IMR-90 (cell line): ENCODE results near the gene SEPTIN10. TPM values are rescaled to one million over a fixed set of nuclear protein-coding genes. Genes with fewer than 3 reads are reported as not detected.

Experiments
- ATAC-seq: fragments of 200-7000 bp; cut with Tn5 transposase; 2 replicates; pipeline ENCODE4 v1.9.1; 2020; ENCODE audit warnings: low read depth, mild to moderate bottlenecking, moderate library complexity
- BruUV-seq: library from RNA; stranded (reverse); fragments of 400-500 nt; replicated peaks from 2 replicates; lab custom pipeline; 2021; lab: Mats Ljungman, UMichigan
- CTCF ChIA-PET: fragments of 300-600 bp; formaldehyde crosslinking; extraction: SDS; loops from one replicate; lab custom pipeline; 2021; ENCODE audit warnings: antibody characterized with exemption; lab: Yijun Ruan, JAX
- POLR2A ChIA-PET: fragments of 300-600 bp; sonication (Branson Sonifier 250); formaldehyde crosslinking; loops from one replicate; lab custom pipeline; 2022; ENCODE audit warnings: antibody characterized with exemption; ENCODE audit not compliant: unreplicated experiment; lab: Charles Lee
- DNase-seq: peaks from one replicate; pipeline ENCODE4 v3.0.0; 2013
- H2AFZ ChIP-seq: replicated peaks from 2 replicates; pipeline ENCODE3; 2013; ENCODE audit warnings: low read length, mild to moderate bottlenecking; ENCODE audit not compliant: poor library complexity
- H2AK5ac ChIP-seq: 2 replicates; pipeline ENCODE4 v1.6.1; 2013; ENCODE audit warnings: low read depth, low read length, inconsistent platforms
- H2AK9ac ChIP-seq: replicated peaks from 2 replicates; pipeline ENCODE3; 2013; ENCODE audit warnings: mild to moderate bottlenecking, low read depth, low read length, moderate library complexity; ENCODE audit not compliant: poor library complexity
- H2BK120ac ChIP-seq: 2 replicates; pipeline ENCODE4 v1.6.1; 2013; ENCODE audit warnings: low read depth, low read length, inconsistent platforms
- H2BK15ac ChIP-seq: 3 replicates; pipeline ENCODE4 v1.6.1; 2013; ENCODE audit warnings: low read depth, low read length, inconsistent platforms
- H2BK20ac ChIP-seq: 2 replicates; pipeline ENCODE4 v1.6.1; 2013; ENCODE audit warnings: low read depth, mild to moderate bottlenecking, inconsistent platforms, low read length, moderate library complexity
- H2BK5ac ChIP-seq: 2 replicates; pipeline ENCODE4 v1.6.1; 2013; ENCODE audit warnings: mild to moderate bottlenecking, low read depth, low read length, inconsistent platforms; ENCODE audit not compliant: poor library complexity, severe bottlenecking
- H3K14ac ChIP-seq: replicated peaks from 2 replicates; pipeline ENCODE4 v1.6.1; 2013; ENCODE audit warnings: low read depth, low read length, inconsistent platforms
- H3K18ac ChIP-seq: 2 replicates; pipeline ENCODE4 v1.6.1; 2013; ENCODE audit warnings: low read depth, low read length, control low read depth
- H3K23ac ChIP-seq: 2 replicates; pipeline ENCODE4 v1.6.1; 2013; ENCODE audit warnings: low read depth, low read length, inconsistent platforms
- H3K27ac ChIP-seq: 2 replicates; pipeline ENCODE4 v1.5.1; 2013; ENCODE audit warnings: mild to moderate bottlenecking, control low read depth, low read length; ENCODE audit not compliant: insufficient read depth
- H3K27me3 ChIP-seq: 2 replicates; pipeline ENCODE4 v1.6.1; 2013; ENCODE audit warnings: low read length; ENCODE audit not compliant: control insufficient read depth, insufficient read depth
- H3K36me3 ChIP-seq: 2 replicates; pipeline ENCODE4 v1.6.1; 2013; ENCODE audit warnings: low read length, mixed read lengths; ENCODE audit not compliant: control insufficient read depth, insufficient read depth
- H3K4ac ChIP-seq: 2 replicates; pipeline ENCODE4 v1.6.1; 2013; ENCODE audit warnings: low read depth, low read length, inconsistent platforms
- H3K4me1 ChIP-seq: 2 replicates; pipeline ENCODE4 v1.6.1; 2013; ENCODE audit warnings: low read length, mixed read lengths; ENCODE audit not compliant: control insufficient read depth, insufficient read depth
- H3K4me2 ChIP-seq: 2 replicates; pipeline ENCODE4 v1.6.1; 2013; ENCODE audit warnings: low read depth, mild to moderate bottlenecking, control low read depth, low read length, moderate library complexity
- H3K4me3 ChIP-seq: 2 replicates; pipeline ENCODE4 v1.5.1; 2013; ENCODE audit warnings: low read depth, mild to moderate bottlenecking, control low read depth, low read length, moderate library complexity; ENCODE audit not compliant: insufficient read depth
- H3K56ac ChIP-seq: 2 replicates; pipeline ENCODE4 v1.6.1; 2013; ENCODE audit warnings: low read length, inconsistent platforms; ENCODE audit not compliant: insufficient read depth; ENCODE audit errors: extremely low read depth
- H3K79me1 ChIP-seq, 2 experiments: 2 replicates each; pipeline ENCODE4 v1.6.1; 2013; ENCODE audit warnings: low read length in 2 of 2, inconsistent platforms in 1 of 2, low read depth in 1 of 2
- H3K9ac ChIP-seq: 2 replicates; pipeline ENCODE4 v1.6.1; 2013; ENCODE audit warnings: low read depth, low read length, control low read depth
- H3K9me1 ChIP-seq: 2 replicates; pipeline ENCODE4 v1.6.1; 2013; ENCODE audit warnings: low read length, inconsistent platforms; ENCODE audit not compliant: insufficient read depth
- H3K9me3 ChIP-seq: 2 replicates; pipeline ENCODE4 v1.6.1; 2013; ENCODE audit warnings: low read length; ENCODE audit not compliant: control insufficient read depth, insufficient read depth
- H4K20me1 ChIP-seq: 2 replicates; pipeline ENCODE4 v1.6.1; 2013; ENCODE audit warnings: low read length, inconsistent platforms; ENCODE audit not compliant: insufficient read depth
- H4K5ac ChIP-seq: 2 replicates; pipeline ENCODE4 v1.6.1; 2013; ENCODE audit warnings: mild to moderate bottlenecking, low read depth, low read length, control low read depth
- H4K8ac ChIP-seq, 2 experiments: 2 replicates each; pipeline ENCODE4 v1.6.1; 2013; ENCODE audit warnings: low read depth in 2 of 2, low read length in 2 of 2, control low read depth in 1 of 2, inconsistent platforms in 1 of 2
- H4K91ac ChIP-seq: 2 replicates; pipeline ENCODE4 v1.6.1; 2013; ENCODE audit warnings: low read depth, low read length, inconsistent platforms; ENCODE audit not compliant: insufficient read depth
- BHLHE40 ChIP-seq: fragments of 150-350 bp; IDR thresholded peaks from 2 replicates; pipeline ENCODE4 v1.6.1; 2016; ENCODE audit warnings: mild to moderate bottlenecking, low read depth, low read length
- CEBPB ChIP-seq: IDR thresholded peaks from 2 replicates; pipeline ENCODE4 v1.6.1; 2012; ENCODE audit warnings: low read depth, low read length, improper control_type of control experiment
- CTCF ChIP-seq: conservative IDR thresholded peaks from 2 replicates; pipeline ENCODE4 v1.5.1; 2012; ENCODE audit warnings: mild to moderate bottlenecking, low read depth, low read length, improper control_type of control experiment
- ELK1 ChIP-seq: fragments of 150-350 bp; IDR thresholded peaks from 2 replicates; pipeline ENCODE4 v1.6.1; 2016; ENCODE audit warnings: low read depth, mild to moderate bottlenecking, low read length, moderate library complexity, borderline replicate concordance
- FOS ChIP-seq: fragments of 150-350 bp; IDR thresholded peaks from 2 replicates; pipeline ENCODE4 v1.6.1; 2016; ENCODE audit warnings: low read depth, low read length
- MAFK ChIP-seq: IDR thresholded peaks from 2 replicates; pipeline ENCODE4 v1.6.1; 2012; ENCODE audit warnings: low read depth, low read length, improper control_type of control experiment
- NFE2L2 ChIP-seq: fragments of 150-350 bp; IDR thresholded peaks from 2 replicates; pipeline ENCODE4 v1.6.1; 2016; ENCODE audit warnings: low read depth, mild to moderate bottlenecking, low read length
- POLR2A ChIP-seq: IDR thresholded peaks from 2 replicates; pipeline ENCODE4 v1.6.1; 2012; ENCODE audit warnings: mild to moderate bottlenecking, low read depth, low read length
- RCOR1 ChIP-seq: IDR thresholded peaks from 2 replicates; pipeline ENCODE4 v1.6.1; 2012; ENCODE audit warnings: mild to moderate bottlenecking, low read length, improper control_type of control experiment; ENCODE audit not compliant: insufficient replicate concordance
- SMC3 ChIP-seq: fragments of 150-350 bp; IDR thresholded peaks from 2 replicates; pipeline ENCODE4 v1.6.1; 2016; ENCODE audit warnings: low read depth, mild to moderate bottlenecking, antibody characterized with exemption, low read length, moderate library complexity
- USF2 ChIP-seq: fragments of 150-350 bp; IDR thresholded peaks from 2 replicates; pipeline ENCODE4 v1.6.1; 2017; ENCODE audit warnings: mild to moderate bottlenecking, antibody characterized with exemption, low read length, low read depth
- WGBS, 2 experiments: methylation state at CpG; one replicate each; pipeline versions ENCODE4 v1.1.5 to v1.1.7; 2013; ENCODE audit warnings: missing lambda C conversion rate in 2 of 2; ENCODE audit not compliant: insufficient read length in 1 of 2; ENCODE audit errors: extremely low coverage in 2 of 2; 5-methylcytosine and 5-hydroxymethylcytosine counted together
- dilution Hi-C: fragments of 300-500 bp; cut with HindIII; formaldehyde crosslinking; loops from one replicate; pipeline ENCODE4 v1.14.3; 2018; ENCODE audit warnings: low sequenced_read_pairs; ENCODE audit not compliant: unreplicated experiment
- in situ Hi-C: fragments of 300-500 bp; cut with MboI; formaldehyde crosslinking; loops from 3 replicates; pipeline ENCODE4 v1.14.3; 2019; ENCODE audit warnings: low sequenced_read_pairs, inconsistent platforms, mixed read lengths
- intact Hi-C: fragments of 100-400 bp; cut with micrococcal nuclease; formaldehyde crosslinking; loops from 2 replicates; pipeline ENCODE4 v1.10.0; 2022
- polyA plus RNA-seq, 3 experiments: library from polyadenylated mRNA; depleted of rRNA; stranded (reverse); fragments of >200 nt; gene quantifications; 2 replicates each; pipeline ENCODE4 v1.2.3, GENCODE V29; 2012; ENCODE audit warnings: low replicate concordance in 1 of 3
- total RNA-seq: library from RNA; depleted of rRNA; stranded (reverse); fragments of >200 nt; gene quantifications from 2 replicates; pipeline ENCODE4 v1.2.3, GENCODE V29; 2012

The SEPTIN10 gene
- total and polyA plus RNA-seq, 2 of the 4 experiments (the other 2 are of a cell fraction) = 55.4 to 82.6 TPM

GRCh38 chr2:109532728-109533076 lies 81.1 kb downstream of the SEPTIN10 start:
- Histone ChIP-seq H2AFZ (no peak overlapping the region), H2BK120ac (no peak overlapping the region), H3K79me1 (no peaks in the 10 kb centered on the region), H2AK5ac (no peak overlapping the region), H3K56ac (no peak overlapping the region), H3K4ac (no peak overlapping the region), H4K91ac (no peak overlapping the region), H3K36me3 (no peaks in the 10 kb centered on the region), H2BK5ac (no peak overlapping the region), H3K9me3 (no peaks in the 10 kb centered on the region), H3K18ac (no peak overlapping the region), H2BK20ac (no peak overlapping the region), H3K4me1 (peaks cover 2% of the 10 kb centered on the region; the same call in 1 of the 2 replicates), H3K4me3 (no peak overlapping the region), H3K9ac (no peak overlapping the region), H2BK15ac (no peak overlapping the region), H4K5ac (no peak overlapping the region), H3K23ac (no peak overlapping the region), H4K20me1 (no peaks in the 10 kb centered on the region), H3K14ac (no peak overlapping the region), H4K8ac (no peak overlapping the region), H3K9me1 (peaks cover 8% of the 10 kb centered on the region; the same call in 1 of the 2 replicates), H3K27me3 (peaks cover 36% of the 10 kb centered on the region), H3K4me2 (no peak overlapping the region), H3K27ac (no peak overlapping the region), H2AK9ac (no peak overlapping the region)
- CTCF ChIA-PET = interaction anchor here (1.5 kb wide), 1 partner anchor 13 kb away, joined by 6 read pairs; no protein-coding TSS in a partner anchor
- DNase-seq (no peak), ATAC-seq (no peak)
- no TSS peak for BruUV-seq
- TF ChIP-seq CTCF (no peak), FOS (no peak), POLR2A (no peak), CEBPB (no peak), USF2 (no peak), RCOR1 (no peak), SMC3 (no peak), ELK1 (no peak), BHLHE40 (no peak), NFE2L2 (no peak), MAFK (no peak)
- in situ Hi-C loops (no loop called here), intact Hi-C loops (no loop called here), dilution Hi-C loops (no loop called here)
- POLR2A ChIA-PET = no interaction called here
- no CpG with 5 or more reads among the region's 5 CpGs for WGBS, 2 experiments
